Stimulated activated naive CD4-positive, alpha-beta T cell (primary cell): Measurements from ENCODE around the gene RXRA.

Experiments used
- DNase-seq, 6 experiments: peaks; one replicate each; lab custom pipeline; 2025; lab: John Stamatoyannopoulos, UW

The RXRA gene

GRCh38 chr9:134401391-134401790, 75.1 kb downstream of the RXRA start:
- no peak for DNase-seq

DNA sequence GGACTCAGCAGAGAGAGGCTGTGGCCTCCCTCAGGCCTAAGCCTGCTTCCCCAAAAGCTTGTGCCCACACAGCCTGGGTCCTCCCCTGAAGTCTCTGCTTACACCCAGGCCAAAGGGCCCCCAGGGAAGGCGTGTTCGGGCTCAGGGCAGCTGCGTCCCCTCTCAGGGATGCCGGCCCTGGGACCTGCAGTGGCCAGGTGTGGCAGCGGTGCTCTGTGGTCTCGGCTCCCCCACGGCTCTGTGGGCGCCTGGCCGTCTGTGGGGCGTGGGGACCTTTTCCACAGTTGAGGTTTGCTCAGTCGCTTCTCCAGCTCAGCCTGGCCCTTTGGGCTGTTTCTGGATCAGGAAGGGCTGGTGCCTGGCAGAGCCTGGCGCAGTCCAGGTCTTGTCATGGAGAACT, 75.9 kb downstream of the RXRA start:
- no peak for DNase-seq

DNA sequence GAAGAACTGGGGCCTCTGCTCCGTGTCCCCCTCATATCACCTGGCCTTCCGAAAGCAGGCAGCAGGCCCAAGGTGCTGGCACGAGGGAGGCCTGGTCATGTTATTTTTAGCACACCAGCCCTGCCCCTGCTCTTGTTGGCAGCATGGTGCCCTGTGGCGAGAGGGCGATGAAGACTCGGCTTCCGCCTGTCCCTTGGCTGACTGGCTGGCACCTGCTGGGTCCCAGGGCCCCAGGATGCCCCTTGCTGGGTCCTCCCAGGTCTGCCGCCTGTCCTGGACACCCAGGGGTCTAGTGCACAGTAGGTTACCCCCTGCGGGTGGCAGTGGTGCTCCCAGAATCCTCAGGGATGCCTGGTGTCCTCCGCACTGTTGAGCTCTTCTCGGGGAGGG, 77.0 kb downstream of the RXRA start:
- DNase-seq, result no peak

DNA sequence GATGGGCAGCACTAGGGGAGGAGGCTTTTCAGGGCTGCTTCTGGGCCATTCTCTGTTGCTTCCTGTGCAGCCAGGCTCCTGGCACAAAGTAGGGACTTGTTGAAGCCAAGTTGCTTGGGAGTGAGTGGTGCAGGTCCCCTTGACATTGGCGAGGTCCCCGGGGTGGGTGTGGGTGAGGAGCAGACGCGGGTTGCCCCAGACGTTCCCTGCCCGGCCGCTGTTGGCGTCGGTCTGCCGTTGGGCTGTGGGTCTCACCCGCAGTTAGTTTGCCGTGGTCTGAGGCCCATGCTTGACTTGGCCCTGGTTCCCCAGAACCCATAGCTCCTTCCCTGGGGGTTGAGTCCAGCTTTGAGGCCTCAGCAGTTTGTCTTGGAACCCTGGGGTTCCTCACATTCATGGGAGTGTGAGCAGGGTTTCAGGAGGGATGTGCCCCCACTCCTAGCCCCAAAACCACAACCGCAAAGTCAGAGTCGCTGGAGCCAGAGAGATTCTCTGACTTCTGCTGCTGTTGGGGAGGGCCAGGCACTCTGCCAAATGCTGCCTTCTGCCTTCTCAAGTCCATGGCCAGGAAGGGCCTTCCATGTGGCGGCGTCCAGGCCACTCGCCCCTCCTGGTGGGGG, 77.5 kb downstream of the RXRA start:
- DNase-seq, result peak in 2 of 6 experiments; percentile 20 to 50

DNA sequence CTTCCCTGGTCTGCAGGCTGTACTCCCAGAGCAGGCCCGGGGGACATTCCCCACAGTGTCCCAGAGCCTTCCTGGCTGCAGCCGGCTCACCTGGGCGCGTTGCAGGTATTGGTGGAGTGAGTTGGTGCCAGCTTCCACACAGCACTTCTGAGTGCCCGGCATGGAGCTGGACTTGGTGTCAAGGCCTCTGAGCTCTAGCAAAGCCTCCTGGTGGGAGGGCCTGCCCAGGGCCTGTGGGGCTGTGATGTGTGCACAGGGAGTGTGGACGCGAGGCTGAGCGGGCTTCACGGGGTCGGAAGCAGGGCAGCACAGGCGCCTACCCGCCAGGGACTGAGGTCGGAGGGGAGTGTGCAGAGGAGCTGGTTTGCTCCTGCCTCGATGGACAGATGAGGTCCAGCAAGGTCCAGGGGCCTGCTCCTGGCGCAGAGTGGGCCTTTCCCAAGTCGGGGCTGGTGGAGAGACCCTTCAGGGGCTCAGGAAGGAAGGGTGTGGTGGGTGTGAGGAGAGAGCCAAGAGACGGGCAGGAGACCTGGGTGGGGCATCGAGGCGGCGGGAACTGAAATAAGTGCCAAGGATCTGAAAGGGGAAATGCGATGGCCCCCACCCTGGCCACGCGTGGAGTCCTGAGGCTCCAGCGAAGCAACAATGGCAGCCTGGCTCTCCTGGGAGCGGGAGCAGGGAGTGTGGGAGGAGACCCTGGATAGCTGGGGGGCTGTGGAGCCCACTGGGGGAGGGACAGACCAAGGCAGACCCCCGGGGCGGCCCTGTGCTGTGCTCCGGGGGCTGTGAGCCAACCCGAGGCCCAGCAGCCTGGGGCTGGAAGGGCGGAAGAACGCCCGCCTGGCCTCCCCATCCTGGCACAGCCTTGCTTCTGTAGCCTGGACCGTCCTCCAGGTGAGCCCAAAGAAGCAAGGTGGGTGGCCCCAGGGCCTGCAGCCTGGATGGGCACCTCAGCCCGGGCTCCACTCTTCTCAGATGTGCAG, 78.4 kb downstream of the RXRA start:
- no peak for DNase-seq

DNA sequence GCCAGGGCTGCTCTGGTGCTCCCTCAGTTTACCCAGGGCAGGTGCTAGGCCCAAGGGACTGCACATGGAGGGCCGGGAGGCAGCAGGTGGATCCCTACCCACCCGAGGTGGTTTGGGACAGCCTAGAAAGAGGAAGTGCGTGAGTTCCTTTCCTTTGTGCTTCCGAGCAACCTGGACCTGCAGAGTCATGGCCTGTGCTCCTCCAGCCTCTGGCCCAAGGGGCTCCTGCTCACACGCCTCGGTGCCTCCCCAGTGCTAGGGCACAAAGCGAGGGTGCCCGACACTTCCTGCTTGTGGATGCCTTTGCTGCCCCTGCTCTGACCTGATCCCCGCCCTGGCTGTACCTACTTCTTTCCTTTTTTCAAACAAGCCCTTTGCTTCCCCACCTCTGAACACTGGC, 79.3 kb downstream of the RXRA start:
- peak in 1 of 6 experiments; percentile 20 for DNase-seq

- no peak for DNase-seq
Measured at GRCh38 chr9:134406366-134407120, 80.3 kb downstream of the RXRA start.

- peak; percentile 30 to 66 (median 52) for DNase-seq
Measured at GRCh38 chr9:134407121-134407779, 81.0 kb downstream of the RXRA start.

- DNase-seq, result peak in 1 of 6 experiments; percentile 5
Measured at GRCh38 chr9:134408389-134408788, 82.1 kb downstream of the RXRA start.

DNA sequence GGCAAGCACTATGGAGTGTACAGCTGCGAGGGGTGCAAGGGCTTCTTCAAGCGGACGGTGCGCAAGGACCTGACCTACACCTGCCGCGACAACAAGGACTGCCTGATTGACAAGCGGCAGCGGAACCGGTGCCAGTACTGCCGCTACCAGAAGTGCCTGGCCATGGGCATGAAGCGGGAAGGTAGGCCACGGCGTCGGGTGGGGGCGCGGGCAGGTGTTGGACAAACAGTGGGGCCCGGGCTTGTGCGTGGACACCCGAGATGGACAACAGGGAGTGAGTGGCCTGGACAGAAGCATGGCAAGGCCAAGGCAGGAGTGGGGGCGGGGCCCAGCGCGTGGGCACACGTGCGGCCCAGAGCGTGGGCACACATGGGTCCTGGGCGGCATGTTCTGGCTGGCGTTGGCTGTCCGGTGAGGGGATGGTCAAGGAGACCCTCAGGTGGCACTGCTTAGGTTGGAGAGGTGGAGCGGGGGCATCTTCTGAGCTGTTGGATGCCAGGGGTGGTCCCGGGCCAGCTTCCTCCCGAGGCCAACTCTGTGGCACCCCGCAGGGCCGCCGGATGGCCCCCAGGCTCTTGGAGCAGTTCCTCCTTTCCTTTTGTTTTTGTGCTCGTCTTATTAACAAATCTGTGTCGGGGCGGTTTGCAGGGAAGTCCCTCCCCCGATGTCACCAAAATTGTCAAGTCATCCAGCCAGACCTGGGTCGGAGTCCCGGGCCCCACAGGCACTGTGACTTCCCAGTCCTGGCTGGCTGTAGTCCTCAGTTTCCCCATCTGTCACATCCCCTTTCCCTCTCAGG, 82.9 kb downstream of the RXRA start:
- DNase-seq, result no peak

- no peak for DNase-seq
Measured at GRCh38 chr9:134410071-134410834, 84.0 kb downstream of the RXRA start.

DNA sequence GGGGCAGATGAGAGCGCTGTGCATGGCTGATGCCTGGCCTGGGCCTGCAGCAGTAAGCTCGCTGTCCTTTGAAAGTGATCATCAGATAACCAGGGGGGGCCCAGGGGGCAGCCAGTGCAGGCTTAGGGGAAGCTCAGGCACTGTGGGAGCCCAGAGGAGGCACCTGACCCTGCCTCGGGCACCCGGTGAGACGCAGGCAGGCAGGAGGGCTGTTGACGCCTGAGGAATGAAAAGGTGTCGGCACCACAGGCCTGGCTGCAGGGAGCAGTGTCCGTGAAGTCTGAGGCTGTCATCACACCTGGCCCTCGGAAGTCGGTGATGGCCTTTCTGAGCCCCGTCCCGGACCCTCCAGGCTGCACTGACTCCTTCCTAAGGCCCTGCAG, 84.6 kb downstream of the RXRA start:
- DNase-seq, result no peak

- no peak for DNase-seq
Measured at GRCh38 chr9:134411440-134412297, 85.4 kb downstream of the RXRA start.

GRCh38 chr9:134412298-134412711, 86.0 kb downstream of the RXRA start:
- DNase-seq, result no peak

GRCh38 chr9:134413112-134413715, 87.0 kb downstream of the RXRA start:
- DNase-seq, result no peak

- DNase-seq, result no peak
Measured at GRCh38 chr9:134413890-134414623, 87.8 kb downstream of the RXRA start.

DNA sequence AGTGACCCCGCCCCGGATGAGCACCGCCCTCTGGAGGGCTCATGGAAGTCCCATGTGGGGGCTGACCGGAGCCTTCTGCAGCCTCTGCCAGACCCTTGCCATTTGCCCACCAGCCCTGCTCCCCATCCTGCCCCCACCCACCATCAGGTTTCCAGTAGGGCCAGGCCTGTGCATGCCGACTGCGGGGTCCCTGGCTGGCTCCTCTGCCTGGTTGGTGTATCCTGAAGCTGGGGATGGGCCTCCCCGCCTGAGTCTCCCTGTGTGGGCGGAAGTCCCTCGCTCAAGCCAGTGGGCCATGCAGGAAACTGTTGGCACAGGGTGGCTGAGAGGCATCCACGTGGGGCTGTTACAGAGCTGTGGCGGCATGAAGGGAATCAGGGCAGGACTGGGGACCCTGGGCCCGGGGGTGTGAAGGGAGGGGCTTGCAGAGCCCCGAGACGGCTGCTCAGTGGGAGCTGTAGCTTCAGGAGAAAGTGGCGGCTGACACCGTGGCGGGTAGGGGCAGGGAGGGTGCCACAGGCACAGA, 88.7 kb downstream of the RXRA start:
- DNase-seq, result no peak

DNA sequence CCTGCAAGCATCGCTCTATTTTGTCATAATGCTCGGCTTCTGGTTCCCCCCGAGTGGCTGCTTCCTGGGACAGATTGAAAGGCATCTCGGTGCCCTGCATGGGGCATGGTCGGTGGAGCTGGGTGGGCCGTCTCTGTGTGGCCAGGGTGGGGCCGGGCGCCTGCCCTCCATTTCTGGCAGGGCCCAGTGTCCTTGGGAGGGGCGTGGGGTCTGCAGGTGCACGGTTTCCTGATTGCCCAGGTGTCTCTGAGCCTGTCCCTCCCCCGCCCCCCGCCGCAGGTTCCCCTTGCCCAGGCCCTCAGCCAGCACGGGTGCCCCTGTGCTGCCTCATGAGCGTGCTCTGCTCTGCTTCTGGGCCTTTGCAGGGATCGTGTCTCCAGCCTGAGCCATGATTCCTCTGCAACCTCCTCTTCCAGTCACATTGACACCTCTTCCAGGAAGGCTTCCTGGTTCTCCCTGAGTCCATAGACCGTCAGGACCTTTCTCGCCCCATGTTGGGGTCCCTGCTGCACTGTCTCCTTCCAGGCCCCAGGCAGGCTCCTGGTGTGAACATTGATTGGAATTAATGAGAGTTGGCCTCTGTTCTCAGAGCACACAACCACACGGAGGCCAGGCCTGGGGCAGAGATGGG, 90.2 kb downstream of the RXRA start:
- no peak for DNase-seq
